Endometrium (tissue), 2 donors: ENCODE data around the gene DPT.
"Not testable (repeated sequence)": the region's sequence is repeated elsewhere in the genome, so short reads cannot be mapped to it uniquely, and the experiment has no call there.

Experiments
- FAIRE-seq: peaks from 2 replicates; lab custom pipeline; 2012; peaks lifted over from hg19 to GRCh38; lab: Jason Lieb, UNC
- donor health status: control.
- donor health status: control.

Gene DPT

GRCh38 chr1:168728473-168729404 is at the start of gene DPT:
Gene DPT (minus strand): TSS chr1:168729206. CDS start chr1:168729174, 32 bp downstream.
- FAIRE-seq = no peak

DNA sequence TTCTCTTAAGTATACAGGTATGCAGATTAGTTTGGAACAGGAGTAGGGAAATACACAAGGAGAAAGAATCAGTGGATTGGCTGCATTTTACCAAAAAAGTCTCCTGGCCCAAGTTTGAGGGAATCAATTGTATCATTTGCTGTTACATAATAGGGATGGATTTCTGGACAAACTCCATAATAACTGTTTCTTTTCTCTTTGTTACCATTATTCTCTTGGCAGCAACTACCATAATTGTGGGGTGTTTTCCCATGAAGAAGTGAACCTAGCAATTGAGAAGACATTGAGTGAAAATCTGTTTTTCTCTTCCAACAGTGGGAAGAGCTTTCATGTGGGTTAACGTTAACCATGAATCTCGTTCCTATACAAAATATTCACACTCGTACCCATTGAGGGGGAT is 46.4 kb upstream of the DPT start:
- no peak for FAIRE-seq

GRCh38 chr1:168774241-168774640 is 45.2 kb upstream of the DPT start:
- no peak for FAIRE-seq

DNA sequence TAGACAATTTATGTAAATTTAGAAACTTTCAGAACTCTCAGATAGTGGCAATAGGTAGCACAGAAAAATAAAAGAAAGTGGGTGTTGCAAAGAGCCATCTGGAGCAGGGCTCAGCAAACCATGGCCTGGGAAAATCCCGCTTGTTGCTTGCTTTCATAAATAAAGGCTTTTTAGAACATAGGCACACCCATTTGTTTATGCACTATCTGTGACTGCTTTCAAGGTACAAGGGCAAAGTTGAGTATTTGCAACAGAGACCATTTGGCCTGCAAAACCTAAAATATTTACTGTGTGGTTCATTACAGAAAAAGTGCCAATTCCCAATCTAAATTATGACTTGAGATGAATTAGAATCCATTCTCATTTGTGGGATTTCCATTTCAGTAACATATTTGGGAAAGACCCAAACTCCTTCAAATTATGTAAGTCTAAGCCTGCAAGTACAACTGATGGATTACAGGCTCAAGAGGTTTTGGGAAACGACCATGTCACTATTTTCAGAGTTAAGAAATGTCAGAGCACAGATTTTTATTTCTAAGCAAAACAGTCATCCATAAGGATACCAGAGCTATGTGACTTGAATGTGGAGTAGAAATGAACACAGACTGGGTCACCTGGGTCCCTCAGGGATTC is 43.5 kb upstream of the DPT start:
- FAIRE-seq = no peak

- FAIRE-seq = no peak
These were observed 42.2 kb upstream of the DPT start for GRCh38 chr1:168771104-168771630.

GRCh38 chr1:168769893-168770292 is 40.9 kb upstream of the DPT start:
- FAIRE-seq = not testable (repeated sequence)

GRCh38 chr1:168767894-168768584 is 39.0 kb upstream of the DPT start:
- no peak for FAIRE-seq

GRCh38 chr1:168766568-168766967 is 37.6 kb upstream of the DPT start:
- FAIRE-seq = no peak

- no peak for FAIRE-seq
These were observed 34.0 kb upstream of the DPT start for GRCh38 chr1:168763031-168763430.

DNA sequence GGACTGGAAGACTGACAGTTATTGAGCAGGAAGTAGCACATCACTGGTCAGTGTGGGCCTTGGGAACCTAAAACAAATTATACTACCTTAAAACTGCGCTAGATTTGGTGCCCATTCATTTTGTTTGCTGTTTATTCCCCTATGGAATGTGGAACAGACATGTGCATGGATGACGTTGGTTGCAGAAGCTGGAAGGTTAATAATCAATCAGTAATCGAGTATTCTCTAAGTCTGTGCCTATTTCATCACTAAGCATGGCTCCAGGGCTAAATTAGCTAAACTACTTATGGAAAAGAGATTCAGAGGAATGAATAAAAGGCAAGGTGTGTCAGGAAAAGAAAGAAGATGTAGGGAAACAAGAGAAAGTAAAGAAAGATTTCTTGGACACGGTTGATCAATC is 33.5 kb upstream of the DPT start:
- FAIRE-seq = no peak

DNA sequence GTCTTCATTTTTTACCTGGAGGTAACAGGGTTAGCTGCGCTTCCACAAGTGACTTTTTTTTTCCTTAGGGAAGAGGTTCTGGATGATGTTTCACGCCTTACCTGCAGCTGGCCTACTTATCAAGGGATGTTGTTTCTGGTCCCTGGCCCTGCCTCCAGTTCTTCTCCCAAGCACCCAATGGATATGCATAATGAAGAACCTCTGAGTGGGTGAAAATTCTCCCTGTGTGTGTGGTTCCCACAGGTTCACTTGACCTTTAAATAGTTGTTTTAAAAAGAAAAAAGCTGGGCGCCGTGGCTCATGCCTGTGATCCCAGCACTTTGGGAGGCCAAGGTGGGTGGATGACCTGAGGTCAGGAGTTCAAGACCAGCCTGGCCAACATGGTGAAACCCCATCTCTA is 31.8 kb upstream of the DPT start:
- FAIRE-seq = no peak

GRCh38 chr1:168760241-168760640 is 31.2 kb upstream of the DPT start:
- FAIRE-seq = no peak

- FAIRE-seq = no peak
These were observed 30.1 kb upstream of the DPT start for GRCh38 chr1:168759077-168759476.

DNA sequence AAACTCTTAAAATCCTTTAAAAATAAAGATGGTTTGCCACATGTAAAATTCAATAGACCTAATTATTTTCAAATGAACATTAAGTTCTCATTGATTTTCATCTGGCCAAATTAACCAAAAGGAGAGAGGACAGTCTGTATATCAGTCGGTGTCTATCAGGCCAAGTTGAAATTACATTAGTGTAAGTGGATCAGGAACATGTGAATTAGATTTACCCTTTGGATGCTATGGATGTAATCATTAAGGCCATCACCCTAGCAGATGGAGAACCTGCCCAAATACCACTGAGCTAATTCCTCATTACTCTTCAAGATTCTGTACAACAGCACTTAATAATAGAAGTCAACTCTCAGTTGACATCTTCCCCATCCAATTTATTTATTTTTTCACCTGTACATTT is 29.5 kb upstream of the DPT start:
- FAIRE-seq = no peak

- FAIRE-seq = no peak
These were observed 26.9 kb upstream of the DPT start for GRCh38 chr1:168755800-168756418.

GRCh38 chr1:168752171-168752832 is 23.3 kb upstream of the DPT start:
- FAIRE-seq = no peak

DNA sequence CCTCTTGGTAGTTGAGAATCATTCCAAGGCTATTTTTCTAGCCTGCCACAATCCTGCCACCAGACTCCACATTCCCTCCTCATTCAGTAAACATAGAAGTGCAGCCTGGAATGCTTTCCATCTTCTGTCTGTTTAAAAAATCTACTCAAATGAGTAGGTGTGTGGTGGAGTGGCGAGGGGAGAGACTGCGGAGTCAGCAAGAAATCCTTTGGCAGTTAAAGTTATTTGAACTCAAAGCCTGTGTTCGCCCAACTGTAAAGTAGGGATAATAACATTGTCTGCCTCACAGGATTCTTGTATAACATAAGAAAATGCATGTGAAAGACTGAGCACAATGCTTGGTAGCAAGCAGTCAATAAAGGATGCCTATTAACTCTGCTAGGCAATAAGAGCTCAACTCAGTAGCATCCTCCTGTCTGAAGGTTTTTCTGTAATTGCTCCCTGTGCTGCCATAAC is 22.2 kb upstream of the DPT start:
- no peak for FAIRE-seq

DNA sequence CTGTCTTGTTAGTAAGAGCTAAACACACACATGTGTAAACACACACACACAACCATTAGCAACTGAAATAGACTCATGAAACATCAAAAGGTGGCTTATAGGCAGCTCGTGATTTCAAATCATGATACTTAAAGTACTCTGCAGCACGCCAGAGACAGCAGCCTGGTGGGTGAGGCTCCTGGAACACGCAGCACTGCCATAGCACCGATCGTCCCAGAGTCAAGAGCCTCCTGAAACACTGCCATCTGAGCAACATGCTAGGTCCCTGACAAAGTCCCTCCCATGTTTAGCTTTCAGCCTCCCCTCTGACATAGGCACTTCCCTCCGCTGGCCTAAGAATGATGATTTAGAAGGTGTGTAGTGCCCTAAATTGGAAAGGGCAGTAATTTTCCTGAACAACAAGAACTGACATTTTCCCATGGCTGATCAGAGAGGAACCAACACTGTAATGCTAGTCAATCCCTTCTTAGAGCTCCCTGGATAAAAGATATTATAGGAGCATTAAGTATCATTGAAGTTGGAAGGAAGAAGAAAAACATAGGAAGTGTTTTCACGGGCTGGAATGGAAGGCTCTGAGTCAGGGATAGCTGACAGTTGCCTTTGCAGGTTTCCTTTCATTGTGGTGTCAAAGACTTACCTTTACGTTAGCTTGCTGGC is 14.1 kb upstream of the DPT start:
- no peak for FAIRE-seq

- no peak for FAIRE-seq
These were observed 13.4 kb upstream of the DPT start for GRCh38 chr1:168742386-168742785.

GRCh38 chr1:168739908-168740307 is 10.9 kb upstream of the DPT start:
- FAIRE-seq = no peak

- no peak for FAIRE-seq
These were observed 7.5 kb upstream of the DPT start for GRCh38 chr1:168736520-168736919.
